Activated B cell treated with CpG ODN at 0.5 μM for 24 hours (primary cell): ENCODE results near the gene TTC33. TPM values are rescaled to one million over a fixed set of nuclear protein-coding genes. Genes with fewer than 3 reads are reported as not detected.
"Not testable (repeated sequence)": the region's sequence is repeated elsewhere in the genome, so short reads cannot be mapped to it uniquely, and the experiment has no call there.

Experiments
- ATAC-seq: fragments of 200-7000 bp; cut with Tn5 transposase; one replicate; pipeline ENCODE4 v1.10.0; 2021; ENCODE audit warnings: low read depth, mild to moderate bottlenecking, moderate library complexity
- CTCF ChIA-PET: fragments of 350-600 bp; sonication (Branson Sonifier 250); formaldehyde crosslinking; loops from one replicate; lab custom pipeline; 2021; ENCODE audit warnings: antibody characterized with exemption; lab: Charles Lee
- POLR2A ChIA-PET: fragments of 350-600 bp; sonication (Branson Sonifier 250); formaldehyde crosslinking; loops from one replicate; lab custom pipeline; 2021; ENCODE audit warnings: antibody characterized with exemption; lab: Charles Lee
- DNase-seq: peaks from one replicate; pipeline ENCODE4 v3.0.0; 2022
- H3K27ac Mint-ChIP-seq: one replicate; pipeline ENCODE4 v1.8.0; 2020; ENCODE audit warnings: mixed read lengths
- H3K27me3 Mint-ChIP-seq: one replicate; pipeline ENCODE4 v1.8.0; 2021; ENCODE audit warnings: mixed read lengths
- H3K36me3 Mint-ChIP-seq: one replicate; pipeline ENCODE4 v1.8.0; 2021; ENCODE audit warnings: low read depth, mixed read lengths
- H3K4me1 Mint-ChIP-seq: one replicate; pipeline ENCODE4 v1.8.0; 2021; ENCODE audit warnings: mixed read lengths
- H3K4me3 Mint-ChIP-seq: one replicate; pipeline ENCODE4 v1.8.0; 2020; ENCODE audit warnings: mild to moderate bottlenecking, mixed read lengths
- H3K9me3 Mint-ChIP-seq: one replicate; pipeline ENCODE4 v1.8.0; 2020; ENCODE audit warnings: mixed read lengths
- intact Hi-C: fragments of 100-400 bp; cut with micrococcal nuclease; formaldehyde crosslinking; loops from one replicate; pipeline ENCODE4 v1.15.1; 2024
- total RNA-seq: library from RNA; stranded (reverse); gene quantifications from 2 replicates; pipeline ENCODE4 v1.2.3, GENCODE V29; 2022
- TF ChIP-seq, protein P1 (sequence below): fragments of 200-600 bp; IDR thresholded peaks from one replicate; pipeline ENCODE4 v1.8.0; 2022; ENCODE audit warnings: antibody characterized with exemption, mild to moderate bottlenecking

Gene TTC33
- total RNA-seq, 1 donor from 2014 or later: 9.2 TPM

DNA sequence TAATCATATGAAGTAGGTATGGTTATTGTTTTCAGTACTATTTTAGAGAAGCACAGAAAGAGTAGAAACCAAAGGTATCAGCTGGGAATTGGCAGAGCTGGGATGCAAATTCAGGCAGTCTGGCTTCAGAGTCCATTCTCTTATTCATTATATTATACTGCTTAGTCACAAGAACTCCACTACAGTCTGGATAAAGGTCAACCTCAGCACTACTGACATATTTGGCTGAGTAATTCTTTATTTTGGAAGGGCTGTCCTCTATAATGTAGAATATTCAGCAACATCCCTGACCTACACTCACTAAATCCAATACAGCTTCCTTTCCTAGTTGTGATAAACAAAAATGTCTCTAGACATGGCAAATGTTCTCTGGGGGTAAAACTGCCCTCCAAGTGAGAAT is 38.5 kb downstream of the TTC33 start:
- H3K9me3 Mint-ChIP-seq: peaks cover 6% of the 10 kb centered on the region
- intact Hi-C loops: no loop called here
- CTCF ChIA-PET: no interaction called here
- POLR2A ChIA-PET: interaction anchor here (0.7 kb wide), 1 partner anchor 111 kb away, joined by 4 read pairs; no protein-coding TSS in a partner anchor
- H3K4me3 Mint-ChIP-seq: no peak overlapping the region
- TF ChIP-seq, protein P1, sequence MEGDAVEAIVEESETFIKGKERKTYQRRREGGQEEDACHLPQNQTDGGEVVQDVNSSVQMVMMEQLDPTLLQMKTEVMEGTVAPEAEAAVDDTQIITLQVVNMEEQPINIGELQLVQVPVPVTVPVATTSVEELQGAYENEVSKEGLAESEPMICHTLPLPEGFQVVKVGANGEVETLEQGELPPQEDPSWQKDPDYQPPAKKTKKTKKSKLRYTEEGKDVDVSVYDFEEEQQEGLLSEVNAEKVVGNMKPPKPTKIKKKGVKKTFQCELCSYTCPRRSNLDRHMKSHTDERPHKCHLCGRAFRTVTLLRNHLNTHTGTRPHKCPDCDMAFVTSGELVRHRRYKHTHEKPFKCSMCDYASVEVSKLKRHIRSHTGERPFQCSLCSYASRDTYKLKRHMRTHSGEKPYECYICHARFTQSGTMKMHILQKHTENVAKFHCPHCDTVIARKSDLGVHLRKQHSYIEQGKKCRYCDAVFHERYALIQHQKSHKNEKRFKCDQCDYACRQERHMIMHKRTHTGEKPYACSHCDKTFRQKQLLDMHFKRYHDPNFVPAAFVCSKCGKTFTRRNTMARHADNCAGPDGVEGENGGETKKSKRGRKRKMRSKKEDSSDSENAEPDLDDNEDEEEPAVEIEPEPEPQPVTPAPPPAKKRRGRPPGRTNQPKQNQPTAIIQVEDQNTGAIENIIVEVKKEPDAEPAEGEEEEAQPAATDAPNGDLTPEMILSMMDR: no peak
- H3K27me3 Mint-ChIP-seq: no peaks in the 10 kb centered on the region
- peaks cover 45% of the 10 kb centered on the region for H3K36me3 Mint-ChIP-seq
- no peak for ATAC-seq
- H3K27ac Mint-ChIP-seq: no peak overlapping the region
- peaks cover 5% of the 10 kb centered on the region for H3K4me1 Mint-ChIP-seq
- no peak for DNase-seq

DNA sequence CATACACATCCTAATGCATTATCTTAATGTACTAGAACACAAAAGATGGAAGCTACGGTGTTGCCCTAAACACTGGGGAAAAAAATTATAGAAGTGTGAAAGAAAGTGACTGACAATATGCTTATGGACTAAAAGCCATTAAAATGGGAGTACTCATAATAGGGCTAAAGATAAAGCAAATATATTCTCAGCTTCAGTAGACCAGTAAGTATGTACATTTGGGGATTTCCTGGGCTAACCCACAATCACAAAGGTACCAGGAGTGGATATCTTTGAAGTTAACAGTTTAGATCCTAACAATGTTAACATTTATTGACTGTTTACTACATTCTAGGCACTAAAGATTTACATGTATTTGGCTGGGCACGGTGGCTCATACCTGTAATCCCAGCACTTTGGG is 39.2 kb downstream of the TTC33 start:
- Mint-ChIP-seq H3K36me3 (peaks cover 48% of the 10 kb centered on the region), H3K27me3 (no peaks in the 10 kb centered on the region), H3K27ac (no peak overlapping the region), H3K9me3 (peaks cover 6% of the 10 kb centered on the region), H3K4me1 (peaks cover 5% of the 10 kb centered on the region), H3K4me3 (no peak overlapping the region)
- no peak for ATAC-seq
- DNase-seq: no peak
- CTCF ChIA-PET: no interaction called here
- intact Hi-C loops: no loop called here
- TF ChIP-seq, protein P1: no peak
- POLR2A ChIA-PET: no interaction called here

DNA sequence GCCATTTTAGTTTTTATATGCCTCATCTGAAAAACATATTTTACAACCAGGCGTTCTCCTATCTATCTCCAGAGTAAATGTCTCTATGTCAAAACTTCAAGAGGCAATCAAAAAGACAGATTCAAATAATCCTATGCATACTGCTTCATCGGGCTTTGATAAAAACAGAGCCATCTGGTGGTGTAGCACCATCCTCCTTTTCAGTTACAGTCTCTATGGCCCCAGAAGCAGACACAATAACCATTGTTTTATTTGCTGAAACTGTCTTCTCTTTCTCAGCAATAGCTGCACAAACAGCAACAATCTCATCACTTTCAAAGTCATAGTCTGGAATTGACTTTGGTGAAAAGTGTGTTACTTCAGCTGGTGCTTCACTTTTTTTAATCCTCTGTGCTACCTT is 39.8 kb downstream of the TTC33 start:
- ChIA-PET POLR2A (no interaction called here), CTCF (no interaction called here)
- TF ChIP-seq, protein P1: no peak
- peaks cover under 1% of the 10 kb centered on the region for H3K9me3 Mint-ChIP-seq
- ATAC-seq (no peak), DNase-seq (no peak)
- H3K27ac Mint-ChIP-seq: no peak overlapping the region
- H3K27me3 Mint-ChIP-seq: no peaks in the 10 kb centered on the region
- H3K4me1 Mint-ChIP-seq: peaks cover 5% of the 10 kb centered on the region
- intact Hi-C loops: no loop called here
- H3K4me3 Mint-ChIP-seq: no peak overlapping the region
- peaks cover 46% of the 10 kb centered on the region for H3K36me3 Mint-ChIP-seq

DNA sequence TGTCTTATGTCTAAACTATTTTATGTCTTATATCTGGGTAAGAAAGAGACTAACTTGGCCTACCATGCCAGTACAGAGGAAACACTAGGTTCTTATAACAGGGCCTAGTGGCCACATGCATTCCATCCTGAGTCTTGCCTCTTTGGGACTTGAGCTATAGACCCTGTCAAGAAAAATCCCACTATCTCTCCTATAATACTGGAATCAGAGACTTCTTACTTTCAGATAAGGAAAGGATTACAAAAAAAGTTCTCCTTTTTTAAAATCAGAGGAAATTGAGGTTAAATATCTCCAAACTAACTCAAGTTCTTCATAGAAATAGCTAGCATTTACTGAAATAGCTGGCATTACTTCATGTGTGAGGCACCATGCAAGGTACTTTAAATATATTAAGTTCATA is 41.8 kb downstream of the TTC33 start:
- peaks cover 5% of the 10 kb centered on the region for H3K4me1 Mint-ChIP-seq
- TF ChIP-seq, protein P1: no peak
- H3K4me3 Mint-ChIP-seq: no peak overlapping the region
- H3K27ac Mint-ChIP-seq: no peak overlapping the region
- POLR2A ChIA-PET: no interaction called here
- ATAC-seq: no peak
- no peak for DNase-seq
- CTCF ChIA-PET: interaction anchor here (0.7 to 2.7 kb wide), 2 partner anchors 10 to 998 kb away, joined by 3 to 7 read pairs; no protein-coding TSS in a partner anchor
- peaks cover 47% of the 10 kb centered on the region for H3K36me3 Mint-ChIP-seq
- H3K9me3 Mint-ChIP-seq: no peaks in the 10 kb centered on the region
- H3K27me3 Mint-ChIP-seq: no peaks in the 10 kb centered on the region
- intact Hi-C loops: no loop called here

DNA sequence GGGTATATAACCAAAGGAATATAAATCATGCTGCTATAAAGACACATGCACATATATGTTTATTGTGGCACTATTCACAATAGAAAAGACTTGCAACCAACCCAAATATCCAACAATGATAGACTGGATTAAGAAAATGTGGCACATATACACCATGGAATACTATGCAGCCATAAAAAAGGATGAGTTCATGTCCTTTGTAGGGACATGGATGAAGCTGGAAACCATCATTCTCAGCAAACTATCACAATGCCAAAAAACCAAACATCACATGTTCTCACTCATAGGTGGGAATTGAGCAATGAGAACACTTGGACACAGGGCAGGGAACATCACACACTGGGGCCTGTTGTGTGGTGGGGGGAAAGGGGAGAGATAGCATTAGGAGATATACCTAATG is 45.2 kb downstream of the TTC33 start:
- POLR2A ChIA-PET, CTCF ChIA-PET, DNase-seq: not testable (repeated sequence)

DNA sequence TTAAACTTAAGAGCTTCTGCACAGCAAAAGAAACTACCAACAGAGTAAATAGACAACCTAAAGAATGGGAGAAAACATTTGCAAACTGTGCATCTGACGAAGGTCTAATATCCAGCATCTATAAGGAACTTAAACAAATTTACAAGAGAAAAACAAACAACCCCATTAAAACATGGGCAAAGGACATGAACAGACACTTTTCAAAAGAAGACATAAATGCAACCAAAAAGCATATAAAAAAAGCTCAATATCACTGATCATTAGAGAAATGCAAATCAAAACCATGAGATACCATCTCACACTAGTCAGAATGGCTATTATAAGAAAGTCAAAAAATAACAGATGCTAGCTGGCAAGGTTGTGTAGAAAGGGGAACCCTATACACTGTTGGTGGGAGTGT is 50.3 kb downstream of the TTC33 start:
- H3K4me3 Mint-ChIP-seq, intact Hi-C loops, DNase-seq, POLR2A ChIA-PET, H3K27me3 Mint-ChIP-seq, H3K4me1 Mint-ChIP-seq, H3K27ac Mint-ChIP-seq, ATAC-seq: not testable (repeated sequence)
- CTCF ChIA-PET: interaction anchor here (0.6 kb wide), 1 partner anchor 699 kb away, joined by 4 read pairs; no protein-coding TSS in a partner anchor
- H3K36me3 Mint-ChIP-seq: peaks cover 71% of the 10 kb centered on the region
- peaks cover 28% of the 10 kb centered on the region for H3K9me3 Mint-ChIP-seq

More for the DNA sequence above, 45.2 kb downstream of the TTC33 start:
- H3K4me1 Mint-ChIP-seq, H3K4me3 Mint-ChIP-seq, H3K9me3 Mint-ChIP-seq, intact Hi-C loops, ATAC-seq, H3K27ac Mint-ChIP-seq, H3K27me3 Mint-ChIP-seq: not testable (repeated sequence)
- H3K36me3 Mint-ChIP-seq: peaks cover 48% of the 10 kb centered on the region

DNA sequence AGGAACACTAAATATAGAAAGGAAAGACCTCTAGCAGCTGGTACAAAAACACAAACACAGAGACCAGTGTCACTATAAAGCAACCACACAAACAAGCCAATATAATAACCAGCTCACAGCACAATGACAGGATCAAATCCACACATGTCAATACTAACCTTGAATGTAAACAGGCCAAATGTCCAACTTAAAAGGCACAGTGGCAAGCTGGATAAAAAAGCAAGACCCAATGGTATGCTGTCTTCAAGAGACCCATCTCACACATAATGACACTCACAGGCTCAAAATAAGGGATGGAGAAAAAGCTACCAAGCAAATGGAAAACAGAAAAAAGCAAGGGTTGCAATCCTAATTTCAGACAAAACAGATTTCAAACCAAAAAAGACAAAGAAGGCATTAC is 53.7 kb downstream of the TTC33 start:
- H3K4me1 Mint-ChIP-seq, H3K27ac Mint-ChIP-seq, H3K27me3 Mint-ChIP-seq, ATAC-seq, POLR2A ChIA-PET, CTCF ChIA-PET, H3K4me3 Mint-ChIP-seq, DNase-seq, intact Hi-C loops: not testable (repeated sequence)
- Mint-ChIP-seq H3K36me3 (peaks cover 67% of the 10 kb centered on the region), H3K9me3 (peaks cover 28% of the 10 kb centered on the region)
